Nephron progenitor cell (in vitro differentiated cells): ENCODE measurements around the gene HSD17B2.

Experiments used
- DNase-seq: peaks from one replicate; pipeline ENCODE4 v3.0.0; 2021
- H3K27ac Mint-ChIP-seq: 2 replicates; pipeline ENCODE4 v1.8.0; 2021; ENCODE audit warnings: mild to moderate bottlenecking, moderate library complexity, mixed read lengths
- H3K27me3 Mint-ChIP-seq: 2 replicates; pipeline ENCODE4 v1.8.0; 2021; ENCODE audit warnings: mild to moderate bottlenecking, low read depth, mixed read lengths; ENCODE audit not compliant: poor library complexity
- H3K36me3 Mint-ChIP-seq: 2 replicates; pipeline ENCODE4 v1.8.0; 2021; ENCODE audit warnings: low read depth, mixed read lengths
- H3K4me1 Mint-ChIP-seq: 2 replicates; pipeline ENCODE4 v1.8.0; 2021; ENCODE audit warnings: mixed read lengths
- H3K4me3 Mint-ChIP-seq: 2 replicates; pipeline ENCODE4 v1.8.0; 2021; ENCODE audit warnings: mild to moderate bottlenecking, moderate library complexity, mixed read lengths
- H3K9me3 Mint-ChIP-seq: 2 replicates; pipeline ENCODE4 v1.8.0; 2021; ENCODE audit warnings: mild to moderate bottlenecking, moderate library complexity, mixed read lengths
- TF ChIP-seq, protein P1 (sequence below): fragments of 200-600 bp; sonication (generic); IDR thresholded peaks from 2 replicates; pipeline ENCODE4 v1.5.0; 2021; ENCODE audit warnings: antibody characterized with exemption

HSD17B2 gene

DNA sequence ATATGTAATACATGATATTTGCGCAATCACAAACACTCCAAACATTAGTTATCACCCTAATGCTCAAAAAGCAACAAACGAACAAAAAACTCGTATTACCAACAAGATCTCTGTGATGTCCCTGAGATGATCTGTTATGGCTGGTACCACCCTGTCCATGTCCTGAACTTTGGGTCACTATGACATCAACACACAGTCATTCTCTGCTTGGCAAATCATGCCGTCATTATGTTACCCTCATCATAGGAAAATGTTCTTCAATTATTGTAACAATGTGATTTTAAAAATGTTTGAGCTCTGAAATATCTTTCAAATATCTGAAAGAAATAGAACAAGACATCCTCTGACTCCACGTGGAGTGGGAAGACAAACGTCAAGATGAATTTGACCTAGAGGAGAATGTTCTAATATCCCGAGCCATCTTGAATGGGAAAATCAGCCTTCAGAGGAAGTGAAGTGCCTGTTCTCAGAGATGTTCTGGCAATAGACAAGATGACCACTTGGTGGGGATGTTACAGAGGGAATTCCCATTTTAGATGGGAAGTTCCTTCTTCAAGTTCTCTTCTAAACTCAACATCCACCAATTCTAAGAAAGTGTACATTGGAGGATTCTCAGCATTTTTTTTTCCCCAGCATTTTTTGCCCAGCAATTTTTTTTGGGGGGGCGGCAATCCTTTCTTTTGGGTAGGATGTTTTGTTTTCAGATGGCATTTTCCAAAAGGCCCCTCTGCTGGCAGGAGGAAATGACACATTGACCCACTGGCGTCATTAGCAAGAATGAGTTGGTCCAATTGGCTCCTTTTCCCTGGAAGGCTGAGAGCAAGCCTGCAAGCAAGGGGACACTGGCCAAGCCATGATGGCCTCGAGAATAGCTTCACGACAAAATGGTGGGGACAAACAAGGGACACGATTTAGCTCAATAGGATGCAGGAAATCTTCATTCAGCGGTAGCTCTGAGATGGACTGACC lies 3.7 kb upstream of the HSD17B2 start:
- Mint-ChIP-seq H3K27ac (no peak overlapping the region), H3K4me1 (no peaks in the 10 kb centered on the region), H3K4me3 (no peak overlapping the region), H3K36me3 (no peaks in the 10 kb centered on the region), H3K27me3 (peaks cover 15% of the 10 kb centered on the region), H3K9me3 (no peaks in the 10 kb centered on the region)
- TF ChIP-seq, protein P1, sequence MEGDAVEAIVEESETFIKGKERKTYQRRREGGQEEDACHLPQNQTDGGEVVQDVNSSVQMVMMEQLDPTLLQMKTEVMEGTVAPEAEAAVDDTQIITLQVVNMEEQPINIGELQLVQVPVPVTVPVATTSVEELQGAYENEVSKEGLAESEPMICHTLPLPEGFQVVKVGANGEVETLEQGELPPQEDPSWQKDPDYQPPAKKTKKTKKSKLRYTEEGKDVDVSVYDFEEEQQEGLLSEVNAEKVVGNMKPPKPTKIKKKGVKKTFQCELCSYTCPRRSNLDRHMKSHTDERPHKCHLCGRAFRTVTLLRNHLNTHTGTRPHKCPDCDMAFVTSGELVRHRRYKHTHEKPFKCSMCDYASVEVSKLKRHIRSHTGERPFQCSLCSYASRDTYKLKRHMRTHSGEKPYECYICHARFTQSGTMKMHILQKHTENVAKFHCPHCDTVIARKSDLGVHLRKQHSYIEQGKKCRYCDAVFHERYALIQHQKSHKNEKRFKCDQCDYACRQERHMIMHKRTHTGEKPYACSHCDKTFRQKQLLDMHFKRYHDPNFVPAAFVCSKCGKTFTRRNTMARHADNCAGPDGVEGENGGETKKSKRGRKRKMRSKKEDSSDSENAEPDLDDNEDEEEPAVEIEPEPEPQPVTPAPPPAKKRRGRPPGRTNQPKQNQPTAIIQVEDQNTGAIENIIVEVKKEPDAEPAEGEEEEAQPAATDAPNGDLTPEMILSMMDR, result peak; percentile 53
- DNase-seq, result no peak

DNA sequence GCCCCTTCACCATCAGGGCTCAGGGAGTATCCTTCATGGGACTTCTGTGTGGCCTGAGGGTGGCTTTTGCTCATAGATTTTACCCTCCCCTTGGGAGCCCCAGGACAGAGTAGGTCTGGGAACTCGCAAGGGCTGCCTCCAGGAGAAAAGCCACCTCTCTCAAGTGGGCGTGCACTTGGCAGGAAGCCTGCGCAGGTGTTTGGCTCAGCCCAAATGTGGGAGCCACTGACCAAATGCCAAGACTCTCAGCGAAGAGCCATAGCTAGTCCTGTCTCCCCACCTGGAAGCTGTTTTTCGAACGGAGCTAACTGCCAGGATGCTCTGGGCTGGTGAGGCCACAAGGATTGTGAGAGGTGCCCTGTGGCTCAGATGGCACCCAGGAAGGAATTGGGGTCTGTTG lies 2.0 kb upstream of the HSD17B2 start:
- DNase-seq, result no peak
- Mint-ChIP-seq H3K9me3 (no peaks in the 10 kb centered on the region), H3K4me1 (no peaks in the 10 kb centered on the region), H3K36me3 (no peaks in the 10 kb centered on the region), H3K27ac (no peak overlapping the region), H3K27me3 (peaks cover 15% of the 10 kb centered on the region), H3K4me3 (no peak overlapping the region)
- TF ChIP-seq, protein P1, result no peak

DNA sequence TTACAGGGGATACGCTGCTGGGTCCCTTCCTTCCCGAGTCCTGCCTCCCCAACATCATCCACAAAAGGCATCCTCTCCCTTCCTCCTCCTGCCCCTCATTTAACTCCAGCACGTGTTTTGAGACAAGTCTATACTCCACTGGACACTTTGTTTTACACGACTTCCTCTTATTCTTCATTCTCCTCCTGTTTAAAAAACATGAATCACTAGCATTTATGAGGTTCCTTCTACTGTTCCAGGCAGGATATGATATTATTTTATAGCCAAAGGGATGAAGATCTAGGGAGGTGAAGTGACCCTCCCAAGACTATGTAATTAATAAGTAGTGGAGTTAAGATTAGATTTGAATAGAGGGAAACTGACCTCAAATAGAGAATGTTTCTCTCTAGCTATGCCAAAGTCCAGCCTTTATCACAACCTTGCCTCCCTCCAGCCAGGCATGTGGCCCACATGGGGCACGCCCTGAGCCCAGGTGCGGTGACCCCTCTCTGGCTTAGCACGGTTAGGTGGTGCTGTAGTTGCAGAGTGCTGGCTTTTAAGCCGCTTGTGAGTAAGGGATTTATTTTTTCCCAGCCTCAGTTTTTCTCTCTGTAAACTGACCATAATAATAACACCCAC lies 1.3 kb upstream of the HSD17B2 start:
- Mint-ChIP-seq H3K9me3 (no peaks in the 10 kb centered on the region), H3K27ac (no peak overlapping the region), H3K36me3 (no peaks in the 10 kb centered on the region), H3K4me1 (no peaks in the 10 kb centered on the region), H3K4me3 (no peak overlapping the region), H3K27me3 (peaks cover 19% of the 10 kb centered on the region)
- TF ChIP-seq, protein P1, result no peak
- DNase-seq, result no peak

DNA sequence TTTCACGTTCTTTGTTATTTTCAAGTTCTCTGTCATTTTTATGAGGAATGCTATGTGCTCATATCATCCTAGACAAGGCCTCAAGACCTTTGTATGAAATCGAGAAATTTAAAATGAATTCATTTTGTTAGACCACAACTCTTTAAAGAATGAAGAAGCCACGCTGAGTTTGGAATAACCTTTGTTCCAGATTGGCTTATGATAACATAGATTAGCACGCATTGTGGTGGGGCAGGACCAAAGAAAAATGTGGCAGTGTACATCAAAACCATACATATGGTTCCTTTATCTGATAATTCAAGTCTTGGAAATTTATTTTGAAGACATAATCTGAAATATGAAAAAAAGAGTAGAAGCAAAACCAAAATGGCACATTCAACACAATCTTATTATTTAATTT lies 2.2 kb downstream of the HSD17B2 start:
- no peaks in the 10 kb centered on the region for H3K36me3 Mint-ChIP-seq
- no peak overlapping the region for H3K27ac Mint-ChIP-seq
- no peaks in the 10 kb centered on the region for H3K9me3 Mint-ChIP-seq
- TF ChIP-seq, protein P1, result no peak
- H3K4me3 Mint-ChIP-seq, result no peak overlapping the region
- no peak for DNase-seq
- no peaks in the 10 kb centered on the region for H3K4me1 Mint-ChIP-seq
- peaks cover 22% of the 10 kb centered on the region for H3K27me3 Mint-ChIP-seq

DNA sequence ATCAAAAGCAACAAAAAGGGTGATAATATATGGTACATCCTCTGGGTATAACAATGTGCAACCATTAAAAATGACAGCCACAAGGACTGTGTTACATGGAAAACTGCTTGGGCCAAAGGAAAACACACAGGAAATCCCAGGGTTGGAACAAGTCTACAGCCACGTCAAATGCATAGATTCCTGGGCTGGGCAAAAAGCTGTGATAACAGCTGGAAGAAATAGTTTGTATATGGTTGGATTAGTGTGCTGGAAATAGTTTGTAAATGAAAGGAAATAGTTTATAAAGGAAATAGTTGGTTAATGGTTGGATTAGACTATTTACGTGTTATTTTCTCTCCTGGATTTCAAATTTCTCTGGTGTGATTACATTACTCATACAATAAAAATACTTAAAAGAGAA lies 2.6 kb downstream of the HSD17B2 start:
- Mint-ChIP-seq H3K4me1 (no peaks in the 10 kb centered on the region), H3K27me3 (peaks cover 22% of the 10 kb centered on the region), H3K36me3 (no peaks in the 10 kb centered on the region), H3K4me3 (no peak overlapping the region), H3K27ac (no peak overlapping the region), H3K9me3 (no peaks in the 10 kb centered on the region)
- no peak for DNase-seq
- TF ChIP-seq, protein P1, result no peak
